Neural progenitor cell (in vitro differentiated cells): ENCODE data around the gene TNS3. TPM values are rescaled to one million over a fixed set of nuclear protein-coding genes. Genes with fewer than 3 reads are reported as not detected.
"Not testable (repeated sequence)": the region's sequence is repeated elsewhere in the genome, so short reads cannot be mapped to it uniquely, and the experiment has no call there.

Experiments used
- DNase-seq: peaks from one replicate; pipeline ENCODE4 v3.0.0-alpha.2; 2016; ENCODE audit warnings: low spot score
- H2AFZ ChIP-seq: fragments of 200-600 bp; sonication (generic); replicated peaks from 2 replicates; pipeline ENCODE4 v1.6.1; 2016; ENCODE audit warnings: antibody characterized with exemption
- H3F3A ChIP-seq: fragments of 200-600 bp; sonication (generic); 2 replicates; pipeline ENCODE4 v1.6.1; 2016; ENCODE audit warnings: antibody characterized with exemption, low read depth
- H3K27ac ChIP-seq: fragments of 200-600 bp; sonication (generic); 2 replicates; pipeline ENCODE4 v1.5.1; 2016; ENCODE audit warnings: mild to moderate bottlenecking
- H3K27me3 ChIP-seq: fragments of 200-600 bp; sonication (generic); 2 replicates; pipeline ENCODE4 v1.6.1; 2016; ENCODE audit warnings: mild to moderate bottlenecking, moderate library complexity
- H3K36me3 ChIP-seq: fragments of 200-600 bp; sonication (generic); 2 replicates; pipeline ENCODE4 v1.5.1; 2016
- H3K4me1 ChIP-seq: fragments of 200-600 bp; sonication (generic); 2 replicates; pipeline ENCODE4 v1.6.1; 2016; ENCODE audit warnings: mixed run types
- H3K4me2 ChIP-seq: fragments of 200-600 bp; sonication (generic); 2 replicates; pipeline ENCODE4 v1.6.1; 2016
- H3K4me3 ChIP-seq: fragments of 200-600 bp; sonication (generic); 2 replicates; pipeline ENCODE4 v1.5.1; 2016
- H3K79me2 ChIP-seq: fragments of 200-600 bp; sonication (generic); 2 replicates; pipeline ENCODE4 v1.6.1; 2016; ENCODE audit warnings: low read depth
- H3K9ac ChIP-seq: fragments of 200-600 bp; sonication (generic); 2 replicates; pipeline ENCODE4 v1.6.1; 2016
- H3K9me3 ChIP-seq: fragments of 200-600 bp; sonication (generic); 2 replicates; pipeline ENCODE4 v1.5.1; 2016; ENCODE audit warnings: low read depth
- H4K20me1 ChIP-seq: fragments of 200-600 bp; sonication (generic); 2 replicates; pipeline ENCODE4 v1.6.1; 2016; ENCODE audit warnings: low read depth
- H3K27ac Mint-ChIP-seq: 3 replicates; pipeline ENCODE4 v1.8.0; 2021; ENCODE audit warnings: mixed read lengths
- H3K27me3 Mint-ChIP-seq: 2 replicates; pipeline ENCODE4 v1.8.0; 2022; ENCODE audit warnings: low read depth, mild to moderate bottlenecking, inconsistent platforms, moderate library complexity, mixed read lengths; ENCODE audit not compliant: insufficient read depth
- H3K36me3 Mint-ChIP-seq: 3 replicates; pipeline ENCODE4 v1.8.0; 2021; ENCODE audit warnings: mixed read lengths
- H3K4me1 Mint-ChIP-seq: 3 replicates; pipeline ENCODE4 v1.8.0; 2021; ENCODE audit warnings: mixed read lengths
- H3K4me3 Mint-ChIP-seq: 3 replicates; pipeline ENCODE4 v1.8.0; 2021; ENCODE audit warnings: mild to moderate bottlenecking, moderate library complexity, mixed read lengths
- H3K9me3 Mint-ChIP-seq: 3 replicates; pipeline ENCODE4 v1.8.0; 2020; ENCODE audit warnings: mixed read lengths
- EZH2 ChIP-seq: fragments of 200-600 bp; sonication (generic); IDR thresholded peaks from 2 replicates; pipeline ENCODE4 v1.6.1; 2017; ENCODE audit warnings: antibody characterized with exemption, mild to moderate bottlenecking, moderate library complexity
- EZH2phosphoT487 ChIP-seq: fragments of 200-600 bp; sonication (generic); IDR thresholded peaks from 2 replicates; pipeline ENCODE4 v1.6.1; 2017; ENCODE audit warnings: antibody characterized with exemption
- total RNA-seq: library from RNA; depleted of rRNA; stranded (reverse); fragments of >200 nt; gene quantifications from 2 replicates; pipeline ENCODE4 v1.2.3, GENCODE V29; 2015; ENCODE audit warnings: low replicate concordance
- TF ChIP-seq, protein P1 (sequence below): fragments of 200-600 bp; sonication (generic); IDR thresholded peaks from 2 replicates; pipeline ENCODE4 v1.5.1; 2017; ENCODE audit warnings: antibody characterized with exemption, mild to moderate bottlenecking

TNS3 gene
- total RNA-seq, 1 donor from 2014 or later = 15.0 TPM

DNA sequence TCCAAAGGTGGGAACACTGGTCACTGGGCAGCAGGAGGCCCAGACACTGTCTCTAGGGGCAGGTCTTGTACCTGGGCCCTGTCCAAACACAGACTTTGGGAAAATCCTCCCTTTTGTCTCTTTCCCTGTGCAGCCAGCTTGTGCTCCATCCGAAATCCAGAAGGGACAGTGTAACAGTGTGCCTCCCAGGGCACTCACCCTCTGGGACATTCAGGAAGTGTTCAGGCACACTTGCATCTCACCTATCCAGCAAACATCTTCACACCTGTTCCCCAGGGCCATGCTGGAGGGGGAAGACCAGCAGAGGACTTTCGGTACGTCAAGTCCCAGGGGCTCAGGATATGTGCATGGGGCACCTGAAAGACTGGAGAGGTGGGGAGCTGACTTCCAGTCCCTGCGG is 38.9 kb downstream of the TNS3 start:
- Histone ChIP-seq H3K9ac (no peak overlapping the region), H3K27ac (no peak overlapping the region), H3F3A (peaks cover 4% of the 10 kb centered on the region), H3K36me3 (no peaks in the 10 kb centered on the region), H3K4me3 (no peak overlapping the region), H4K20me1 (no peaks in the 10 kb centered on the region), H3K27me3 (no peaks in the 10 kb centered on the region), H3K79me2 (no peaks in the 10 kb centered on the region), H3K4me1 (peaks cover 14% of the 10 kb centered on the region), H3K9me3 (no peaks in the 10 kb centered on the region), H3K4me2 (no peak overlapping the region), H2AFZ (no peak overlapping the region)
- TF ChIP-seq EZH2 = no peak
- TF ChIP-seq, protein P1, sequence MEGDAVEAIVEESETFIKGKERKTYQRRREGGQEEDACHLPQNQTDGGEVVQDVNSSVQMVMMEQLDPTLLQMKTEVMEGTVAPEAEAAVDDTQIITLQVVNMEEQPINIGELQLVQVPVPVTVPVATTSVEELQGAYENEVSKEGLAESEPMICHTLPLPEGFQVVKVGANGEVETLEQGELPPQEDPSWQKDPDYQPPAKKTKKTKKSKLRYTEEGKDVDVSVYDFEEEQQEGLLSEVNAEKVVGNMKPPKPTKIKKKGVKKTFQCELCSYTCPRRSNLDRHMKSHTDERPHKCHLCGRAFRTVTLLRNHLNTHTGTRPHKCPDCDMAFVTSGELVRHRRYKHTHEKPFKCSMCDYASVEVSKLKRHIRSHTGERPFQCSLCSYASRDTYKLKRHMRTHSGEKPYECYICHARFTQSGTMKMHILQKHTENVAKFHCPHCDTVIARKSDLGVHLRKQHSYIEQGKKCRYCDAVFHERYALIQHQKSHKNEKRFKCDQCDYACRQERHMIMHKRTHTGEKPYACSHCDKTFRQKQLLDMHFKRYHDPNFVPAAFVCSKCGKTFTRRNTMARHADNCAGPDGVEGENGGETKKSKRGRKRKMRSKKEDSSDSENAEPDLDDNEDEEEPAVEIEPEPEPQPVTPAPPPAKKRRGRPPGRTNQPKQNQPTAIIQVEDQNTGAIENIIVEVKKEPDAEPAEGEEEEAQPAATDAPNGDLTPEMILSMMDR = no peak
- no peak for TF ChIP-seq EZH2phosphoT487
- Mint-ChIP-seq H3K27ac (peak overlapping the region; percentile 81), H3K27me3 (peaks cover 12% of the 10 kb centered on the region), H3K9me3 (no peaks in the 10 kb centered on the region), H3K4me1 (peaks cover 23% of the 10 kb centered on the region), H3K36me3 (peaks cover under 1% of the 10 kb centered on the region), H3K4me3 (no peak overlapping the region)
- no peak for DNase-seq

DNA sequence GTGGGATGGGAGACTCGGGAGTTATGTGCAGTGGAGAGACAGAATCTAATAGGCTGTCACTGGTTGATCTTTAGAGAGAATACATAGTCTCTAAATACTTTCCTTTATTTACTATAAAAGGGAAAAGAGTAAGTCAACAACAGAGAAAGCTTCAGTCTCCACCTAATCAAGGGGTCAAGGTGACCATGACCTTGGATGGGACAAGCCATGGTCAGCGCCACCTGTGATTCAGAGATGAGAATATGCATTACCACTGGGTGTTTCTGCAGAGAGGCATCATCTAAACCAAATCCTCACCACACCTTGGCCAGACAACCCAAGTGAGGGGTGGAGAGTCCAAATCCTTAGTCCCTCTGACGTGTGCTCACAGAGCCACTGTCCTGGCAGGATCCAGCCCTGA is 39.9 kb downstream of the TNS3 start:
- H3K36me3 Mint-ChIP-seq = no peaks in the 10 kb centered on the region
- H3K27ac Mint-ChIP-seq = no peak overlapping the region
- H4K20me1 ChIP-seq = no peaks in the 10 kb centered on the region
- H3K9ac ChIP-seq = no peak overlapping the region
- TF ChIP-seq, protein P1 = no peak
- TF ChIP-seq EZH2phosphoT487 (no peak), EZH2 (no peak)
- no peak overlapping the region for H3K4me3 Mint-ChIP-seq
- H2AFZ ChIP-seq = no peak overlapping the region
- peaks cover 13% of the 10 kb centered on the region for H3F3A ChIP-seq
- no peaks in the 10 kb centered on the region for H3K36me3 ChIP-seq
- H3K4me1 ChIP-seq = peaks cover 21% of the 10 kb centered on the region
- H3K9me3 ChIP-seq = no peaks in the 10 kb centered on the region
- H3K4me1 Mint-ChIP-seq = peaks cover 28% of the 10 kb centered on the region
- H3K27ac ChIP-seq = no peak overlapping the region
- no peaks in the 10 kb centered on the region for H3K79me2 ChIP-seq
- H3K9me3 Mint-ChIP-seq = no peaks in the 10 kb centered on the region
- H3K4me2 ChIP-seq = no peak overlapping the region
- H3K4me3 ChIP-seq = no peak overlapping the region
- no peak for DNase-seq
- peaks cover 15% of the 10 kb centered on the region for H3K27me3 Mint-ChIP-seq
- peaks cover 8% of the 10 kb centered on the region for H3K27me3 ChIP-seq

DNA sequence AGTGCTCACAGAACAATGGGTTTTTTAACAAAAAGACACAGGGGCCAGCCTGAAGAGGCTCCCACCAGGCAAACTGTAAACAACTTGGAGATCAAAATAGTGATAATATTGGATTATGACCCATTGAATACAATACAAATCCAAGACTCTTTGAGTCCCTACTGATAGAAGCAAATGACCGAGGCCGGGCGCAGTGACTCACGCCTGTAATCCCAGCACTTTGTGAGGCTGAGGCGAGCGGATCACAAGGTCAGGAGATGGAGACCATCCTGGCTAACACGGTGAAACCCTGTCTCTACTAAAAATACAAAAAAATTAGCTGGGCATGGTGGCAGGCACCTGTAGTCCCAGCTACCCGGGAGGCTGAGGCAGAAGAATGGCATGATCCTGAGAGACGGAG is 40.4 kb downstream of the TNS3 start:
- H3K79me2 ChIP-seq, H3K27ac Mint-ChIP-seq, H3K27ac ChIP-seq, H3K9me3 ChIP-seq, H4K20me1 ChIP-seq, H2AFZ ChIP-seq, DNase-seq, H3K4me3 Mint-ChIP-seq, H3K9ac ChIP-seq, H3K4me2 ChIP-seq, H3K9me3 Mint-ChIP-seq, H3K36me3 ChIP-seq, H3K36me3 Mint-ChIP-seq, H3K4me3 ChIP-seq: not testable (repeated sequence)
- Histone ChIP-seq H3K27me3 (peaks cover 13% of the 10 kb centered on the region), H3K4me1 (peaks cover 21% of the 10 kb centered on the region), H3F3A (peaks cover 18% of the 10 kb centered on the region)
- Mint-ChIP-seq H3K4me1 (peaks cover 27% of the 10 kb centered on the region), H3K27me3 (peaks cover 17% of the 10 kb centered on the region)

DNA sequence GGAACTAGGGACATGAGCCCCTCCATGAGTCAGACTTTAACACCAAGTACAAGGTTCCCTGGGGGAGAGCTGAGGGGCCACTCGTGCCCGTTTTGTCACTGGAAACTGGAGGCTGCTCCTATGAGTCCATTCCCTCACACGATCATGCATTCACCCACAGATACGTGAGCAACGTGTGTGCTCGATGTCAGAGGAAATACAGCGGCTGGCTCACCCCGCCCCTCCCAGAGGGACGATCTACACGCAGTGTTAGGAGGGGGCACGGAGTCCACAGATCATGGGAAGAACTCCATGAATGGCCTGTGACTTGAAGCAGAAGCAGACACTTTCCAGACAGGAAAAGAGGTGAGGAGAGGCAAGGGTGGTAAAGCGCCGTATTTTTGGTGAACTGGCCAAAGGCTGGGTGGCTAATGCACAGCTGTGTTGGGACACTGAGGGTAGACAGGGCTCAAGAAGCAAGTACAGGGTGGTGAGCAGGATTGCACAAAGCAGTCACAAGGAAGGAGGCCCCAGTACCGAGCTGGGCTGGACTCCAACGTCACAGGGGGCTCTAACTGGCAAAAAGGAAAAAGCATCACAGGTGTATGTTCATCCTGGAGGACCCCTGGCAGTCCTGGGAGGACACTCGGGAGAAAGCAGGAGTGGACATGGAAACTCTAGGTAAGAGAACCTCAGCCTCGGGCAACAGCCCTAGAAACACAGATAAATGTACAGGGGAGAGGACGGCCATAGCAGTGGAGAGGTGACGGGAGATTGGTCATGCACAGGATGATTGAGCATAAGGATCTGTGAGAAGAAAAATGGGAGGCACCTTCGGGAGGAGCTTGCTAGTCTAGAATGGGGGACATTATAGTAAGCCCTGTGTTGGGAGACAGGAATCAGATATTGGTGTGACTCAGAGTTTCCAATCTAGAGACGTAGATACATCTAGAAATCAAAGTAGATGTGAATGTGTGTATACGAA is 41.2 kb downstream of the TNS3 start:
- no peaks in the 10 kb centered on the region for H3K79me2 ChIP-seq
- no peak overlapping the region for H2AFZ ChIP-seq
- no peak overlapping the region for H3K27ac ChIP-seq
- no peak for DNase-seq
- H3K36me3 ChIP-seq = no peaks in the 10 kb centered on the region
- Mint-ChIP-seq H3K27me3 (peaks cover 24% of the 10 kb centered on the region), H3K4me3 (no peak overlapping the region), H3K4me1 (peaks cover 34% of the 10 kb centered on the region), H3K27ac (no peak overlapping the region), H3K9me3 (no peaks in the 10 kb centered on the region), H3K36me3 (no peaks in the 10 kb centered on the region)
- H3K4me2 ChIP-seq = no peak overlapping the region
- peaks cover 14% of the 10 kb centered on the region for H3K27me3 ChIP-seq
- H3K4me1 ChIP-seq = peaks cover 29% of the 10 kb centered on the region
- no peak for TF ChIP-seq EZH2phosphoT487
- TF ChIP-seq, protein P1 = no peak
- no peak for TF ChIP-seq EZH2
- peaks cover 26% of the 10 kb centered on the region for H3F3A ChIP-seq
- no peak overlapping the region for H3K4me3 ChIP-seq
- H3K9me3 ChIP-seq = no peaks in the 10 kb centered on the region
- H4K20me1 ChIP-seq = peaks cover 4% of the 10 kb centered on the region
- H3K9ac ChIP-seq = no peak overlapping the region
